Measurements from ENCODE around the gene ZNF99. TPM values are rescaled to one million over a fixed set of nuclear protein-coding genes. Genes with fewer than 3 reads are reported as not detected.

ZNF99 gene
- not detected for total RNA-seq

- peak within 1 kb of the TSS; percentile 10 to 47 (median 28) for H3K4me3 ChIP-seq
- peaks cover 0 to 44% (median 2%) of the 10 kb centered on the region in 3 donors for H3K9me3 ChIP-seq
- WGBS, 2 donors = 11 to 16% methylated on average over 14 to 19 of the region's 36 CpGs
- H3K36me3 ChIP-seq = no peaks in the 10 kb centered on the region
- no peak for DNase-seq
- no peaks in the 10 kb centered on the region for H3K27me3 ChIP-seq
- TF ChIP-seq CTCF (IDR thresholded peaks at IDR 0.05) (no peak), POLR2A (IDR thresholded peaks at IDR 0.05) (no peak)
- intact Hi-C loops (cut with DNase I) = no loop called here
- H3K27ac ChIP-seq = no peak within 1 kb of the TSS
- no peaks in the 10 kb centered on the region for H3K4me1 ChIP-seq
Measured at GRCh38 chr19:22783651-22784410, at the start of gene ZNF99. ZNF99 (minus strand) TSS chr19:22784151; CDS start chr19:22784016, 135 bp downstream.

- intact Hi-C loops (cut with DNase I) = no loop called here
- peaks cover 0 to 80% (median 30%) of the 10 kb centered on the region in 3 donors for H3K9me3 ChIP-seq
- WGBS, 2 donors = 13 to 33% methylated on average over 3 to 17 of the region's 31 CpGs
- no peaks in the 10 kb centered on the region for H3K27me3 ChIP-seq
- H3K4me1 ChIP-seq = no peaks in the 10 kb centered on the region
- H3K36me3 ChIP-seq = no peaks in the 10 kb centered on the region
- no peak for DNase-seq
- TF ChIP-seq POLR2A (IDR thresholded peaks at IDR 0.05) (no peak), CTCF (IDR thresholded peaks at IDR 0.05) (no peak)
- no peak within 1 kb of the TSS for H3K27ac ChIP-seq
- H3K4me3 ChIP-seq = no peak within 1 kb of the TSS
Measured at GRCh38 chr19:22832031-22832762, 48.2 kb upstream of the ZNF99 start, which contains the start of gene ZNF723. ZNF723 (plus strand) TSS chr19:22832291; CDS start chr19:22832380, 89 bp downstream.

GRCh38 chr19:22831211-22831610 is 47.3 kb upstream of the ZNF99 start:
- Histone ChIP-seq H3K27ac (no peak overlapping the region), H3K4me1 (no peaks in the 10 kb centered on the region), H3K9me3 (peaks cover 0 to 81% (median 30%) of the 10 kb centered on the region in 3 donors), H3K36me3 (no peaks in the 10 kb centered on the region), H3K27me3 (no peaks in the 10 kb centered on the region), H3K4me3 (no peak overlapping the region)
- 91 to 92% methylated on average over 11 of the region's 11 CpGs for WGBS, 2 donors
- intact Hi-C loops (cut with DNase I) = no loop called here
- no peak for TF ChIP-seq POLR2A (IDR thresholded peaks at IDR 0.05)
- DNase-seq = no peak

- H3K4me3 ChIP-seq = no peak overlapping the region
- H3K27ac ChIP-seq = no peak overlapping the region
- peaks cover 0 to 43% (median 0%) of the 10 kb centered on the region in 3 donors for H3K9me3 ChIP-seq
- no peak for TF ChIP-seq POLR2A (IDR thresholded peaks at IDR 0.05)
- no peak for TF ChIP-seq CTCF (IDR thresholded peaks at IDR 0.05)
- no peaks in the 10 kb centered on the region for H3K27me3 ChIP-seq
- H3K4me1 ChIP-seq = no peaks in the 10 kb centered on the region
- 51 to 53% methylated on average over 2 of the region's 2 CpGs for WGBS, 2 donors
- intact Hi-C loops (cut with DNase I) = no loop called here
- H3K36me3 ChIP-seq = no peaks in the 10 kb centered on the region
- no peak for DNase-seq
Measured at GRCh38 chr19:22814124-22814523, 30.2 kb upstream of the ZNF99 start.

- Histone ChIP-seq H3K9me3 (peaks cover 0 to 44% (median 0%) of the 10 kb centered on the region in 3 donors), H3K36me3 (no peaks in the 10 kb centered on the region), H3K27me3 (peaks cover 0 to 18% (median 0%) of the 10 kb centered on the region in 4 donors), H3K4me3 (peak overlapping the region in 1 of 4 donors; percentile 8), H3K27ac (no peak overlapping the region), H3K4me1 (no peaks in the 10 kb centered on the region)
- TF ChIP-seq CTCF (IDR thresholded peaks at IDR 0.05) (no peak), POLR2A (IDR thresholded peaks at IDR 0.05) (no peak)
- no peak for DNase-seq
- intact Hi-C loops (cut with DNase I) = no loop called here
- WGBS, 2 donors = 6 to 17% methylated on average over 4 to 10 of the region's 72 CpGs
Measured at GRCh38 chr19:22807061-22807835, 23.3 kb upstream of the ZNF99 start.

Data from esophagus squamous epithelium (tissue), 5 donors.